ENCODE measurements around the gene BTRC. TPM values are rescaled to one million over a fixed set of nuclear protein-coding genes. Genes with fewer than 3 reads are reported as not detected.
A peak's percentile ranks its signal among the peaks of the same experiment; 100 is the strongest.
"Not testable (repeated sequence)": the region's sequence is repeated elsewhere in the genome, so short reads cannot be mapped to it uniquely, and the experiment has no call there.

BTRC gene
- total RNA-seq, 1 donor from 2014 or later, result 38.4 TPM

DNA sequence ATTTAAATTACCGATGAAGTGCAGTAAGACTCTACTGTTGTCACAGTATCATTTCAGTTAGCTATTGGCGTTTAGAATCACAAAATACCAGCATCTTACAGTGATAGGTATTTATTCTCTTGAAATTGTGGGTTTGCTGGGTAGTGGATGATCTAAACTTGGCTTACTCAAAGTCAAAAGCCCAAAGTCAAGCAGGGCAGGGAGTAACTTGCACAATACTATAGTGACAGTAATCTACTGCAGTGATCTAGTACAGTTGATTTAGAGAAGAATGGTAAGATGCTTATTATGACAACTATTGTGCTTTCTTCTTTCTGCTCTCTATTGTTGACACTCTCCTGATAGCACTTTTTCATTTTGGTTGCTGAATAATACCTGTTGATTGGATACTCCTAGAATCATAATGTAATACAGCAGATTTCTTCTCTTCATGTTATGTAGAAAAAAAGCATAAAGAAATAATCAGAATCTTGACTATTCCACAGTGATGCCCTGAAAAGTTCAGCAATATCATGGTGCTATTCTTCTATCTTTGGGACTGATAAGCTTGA, 10.0 kb downstream of the BTRC start:
- H3K27me3 Mint-ChIP-seq (ENCODE audit: low read depth), result no peaks in the 10 kb centered on the region
- TF ChIP-seq, protein P1, sequence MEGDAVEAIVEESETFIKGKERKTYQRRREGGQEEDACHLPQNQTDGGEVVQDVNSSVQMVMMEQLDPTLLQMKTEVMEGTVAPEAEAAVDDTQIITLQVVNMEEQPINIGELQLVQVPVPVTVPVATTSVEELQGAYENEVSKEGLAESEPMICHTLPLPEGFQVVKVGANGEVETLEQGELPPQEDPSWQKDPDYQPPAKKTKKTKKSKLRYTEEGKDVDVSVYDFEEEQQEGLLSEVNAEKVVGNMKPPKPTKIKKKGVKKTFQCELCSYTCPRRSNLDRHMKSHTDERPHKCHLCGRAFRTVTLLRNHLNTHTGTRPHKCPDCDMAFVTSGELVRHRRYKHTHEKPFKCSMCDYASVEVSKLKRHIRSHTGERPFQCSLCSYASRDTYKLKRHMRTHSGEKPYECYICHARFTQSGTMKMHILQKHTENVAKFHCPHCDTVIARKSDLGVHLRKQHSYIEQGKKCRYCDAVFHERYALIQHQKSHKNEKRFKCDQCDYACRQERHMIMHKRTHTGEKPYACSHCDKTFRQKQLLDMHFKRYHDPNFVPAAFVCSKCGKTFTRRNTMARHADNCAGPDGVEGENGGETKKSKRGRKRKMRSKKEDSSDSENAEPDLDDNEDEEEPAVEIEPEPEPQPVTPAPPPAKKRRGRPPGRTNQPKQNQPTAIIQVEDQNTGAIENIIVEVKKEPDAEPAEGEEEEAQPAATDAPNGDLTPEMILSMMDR (IDR thresholded peaks at IDR 0.05; ENCODE audit: unreplicated experiment), result no peak
- H3K27ac Mint-ChIP-seq, result peak overlapping the region; percentile 41
- H3K9me3 Mint-ChIP-seq, result no peaks in the 10 kb centered on the region
- H3K4me1 Mint-ChIP-seq, result peaks cover 10% of the 10 kb centered on the region
- no peak for DNase-seq (ENCODE audit: low spot score in 2 of 2, unreplicated experiment in 2 of 2)
- peaks cover 9% of the 10 kb centered on the region for H3K36me3 Mint-ChIP-seq
- no peak overlapping the region for H3K4me3 Mint-ChIP-seq

DNA sequence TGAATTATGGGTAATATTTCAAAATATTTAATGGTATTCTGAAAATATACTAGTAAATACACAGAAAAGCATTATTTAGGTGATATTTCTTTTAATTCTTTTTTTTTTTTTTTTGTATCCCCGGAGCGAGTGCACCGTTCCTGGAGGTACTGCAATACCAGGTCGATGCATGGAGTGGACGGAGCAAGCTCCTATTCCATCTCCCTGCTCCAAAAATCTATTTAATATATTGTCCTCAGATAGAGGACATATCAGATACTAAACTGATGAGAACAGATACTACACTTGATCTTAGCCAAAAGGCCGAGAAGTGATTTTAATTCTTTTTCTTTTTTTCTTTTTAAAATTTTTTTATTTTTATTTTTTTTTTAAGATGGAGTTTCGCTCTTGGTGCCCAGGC, 10.8 kb downstream of the BTRC start:
- TF ChIP-seq, protein P1 (IDR thresholded peaks at IDR 0.05; ENCODE audit: unreplicated experiment), result no peak
- no peaks in the 10 kb centered on the region for H3K27me3 Mint-ChIP-seq (ENCODE audit: low read depth)
- peaks cover 16% of the 10 kb centered on the region for H3K36me3 Mint-ChIP-seq
- no peak for DNase-seq (ENCODE audit: low spot score in 2 of 2, unreplicated experiment in 2 of 2)
- H3K4me1 Mint-ChIP-seq, result peaks cover 10% of the 10 kb centered on the region
- H3K4me3 Mint-ChIP-seq, result no peak overlapping the region
- no peak overlapping the region for H3K27ac Mint-ChIP-seq
- no peaks in the 10 kb centered on the region for H3K9me3 Mint-ChIP-seq

DNA sequence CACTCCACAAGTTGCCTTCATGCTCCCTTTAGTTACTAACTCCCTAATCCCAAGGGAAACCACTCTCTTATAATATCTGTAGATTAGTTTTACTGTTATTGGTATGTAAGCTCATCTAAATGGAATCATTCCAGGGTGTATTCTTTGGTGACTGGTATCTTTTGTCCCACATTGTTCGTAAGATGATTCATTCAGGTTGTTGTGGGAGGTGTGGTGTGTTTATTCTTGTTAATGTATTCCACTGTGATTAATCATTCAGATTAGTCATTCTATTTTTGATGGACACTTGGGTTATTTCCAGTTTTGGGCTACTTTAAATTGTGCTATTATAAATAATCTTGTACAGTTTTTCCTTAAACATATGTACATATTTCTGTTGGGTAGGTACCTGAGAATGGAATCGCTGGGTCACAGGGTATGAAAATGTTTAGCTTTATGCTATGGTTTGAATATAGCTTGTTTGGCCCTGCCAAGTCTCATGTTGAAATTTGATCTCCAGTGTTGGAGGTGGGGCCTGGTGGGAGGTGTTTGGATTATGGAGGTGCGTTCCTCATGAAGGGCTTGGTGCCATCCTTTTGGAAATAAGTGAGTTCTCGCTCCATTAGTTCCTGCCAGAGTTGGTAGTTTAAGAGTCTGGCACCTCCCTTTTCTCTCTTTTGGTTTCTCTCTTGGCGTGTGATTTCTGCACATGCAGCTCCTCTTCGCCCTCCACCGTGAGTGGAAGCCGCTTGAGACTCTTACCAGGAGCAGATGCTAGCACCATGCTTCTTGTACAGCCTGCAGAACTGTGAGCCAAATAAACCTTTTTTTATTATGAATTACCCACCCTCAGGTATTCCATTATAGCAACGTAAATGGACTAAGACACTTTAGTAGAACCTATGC, 13.8 kb downstream of the BTRC start:
- TF ChIP-seq, protein P1 (IDR thresholded peaks at IDR 0.05; ENCODE audit: unreplicated experiment), result no peak
- Mint-ChIP-seq H3K4me1 (peaks cover 10% of the 10 kb centered on the region), H3K27ac (no peak overlapping the region), H3K9me3 (no peaks in the 10 kb centered on the region), H3K36me3 (peaks cover 26% of the 10 kb centered on the region), H3K27me3 (ENCODE audit: low read depth) (no peaks in the 10 kb centered on the region), H3K4me3 (no peak overlapping the region)
- no peak for DNase-seq (ENCODE audit: low spot score in 2 of 2, unreplicated experiment in 2 of 2)

DNA sequence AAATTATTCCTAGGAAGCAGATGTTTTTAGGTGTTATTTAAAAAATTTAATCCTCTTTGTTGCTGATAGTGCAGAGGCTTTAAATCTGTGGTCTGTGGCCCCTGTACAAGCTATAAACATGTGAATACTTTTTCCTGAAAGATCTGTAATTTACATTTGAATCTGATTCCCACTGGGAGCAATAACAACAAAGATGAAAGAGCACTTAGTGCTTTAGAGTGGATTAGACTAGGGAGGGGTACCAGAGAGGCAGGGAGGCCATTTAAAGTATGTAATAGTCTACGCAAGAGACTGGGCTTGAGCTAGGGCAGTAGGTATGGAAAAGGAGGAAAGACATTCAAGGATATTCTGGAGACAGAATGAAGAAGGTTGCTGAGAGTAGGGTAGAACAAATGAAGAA, 19.1 kb downstream of the BTRC start:
- Mint-ChIP-seq H3K9me3 (no peaks in the 10 kb centered on the region), H3K4me1 (peaks cover 3% of the 10 kb centered on the region), H3K36me3 (peaks cover 39% of the 10 kb centered on the region), H3K27me3 (ENCODE audit: low read depth) (no peaks in the 10 kb centered on the region), H3K4me3 (no peak overlapping the region), H3K27ac (no peak overlapping the region)
- TF ChIP-seq, protein P1 (IDR thresholded peaks at IDR 0.05; ENCODE audit: unreplicated experiment), result no peak
- no peak for DNase-seq (ENCODE audit: low spot score in 2 of 2, unreplicated experiment in 2 of 2)

DNA sequence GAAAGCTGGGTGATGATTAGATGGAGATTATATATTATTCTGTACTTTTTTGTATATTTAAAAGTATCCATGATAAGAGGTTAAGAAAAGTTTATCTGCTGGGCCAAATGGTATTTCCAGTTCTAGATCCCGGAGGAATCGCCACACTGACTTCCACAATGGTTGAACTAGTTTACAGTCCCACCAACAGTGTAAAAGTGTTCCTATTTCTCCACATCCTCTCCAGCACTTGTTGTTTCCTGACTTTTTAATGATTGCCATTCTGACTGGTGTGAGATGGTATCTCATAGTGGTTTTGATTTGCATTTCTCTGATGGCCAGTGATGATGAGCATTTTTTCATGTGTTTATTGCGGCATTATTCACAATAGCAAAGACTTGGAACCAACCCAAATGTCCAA, 20.0 kb downstream of the BTRC start:
- H3K4me3 Mint-ChIP-seq; H3K4me1 Mint-ChIP-seq; H3K9me3 Mint-ChIP-seq; H3K27ac Mint-ChIP-seq; H3K27me3 Mint-ChIP-seq (ENCODE audit: low read depth); DNase-seq (ENCODE audit: low spot score in 2 of 2, unreplicated experiment in 2 of 2): not testable (repeated sequence)
- H3K36me3 Mint-ChIP-seq, result peaks cover 35% of the 10 kb centered on the region

DNA sequence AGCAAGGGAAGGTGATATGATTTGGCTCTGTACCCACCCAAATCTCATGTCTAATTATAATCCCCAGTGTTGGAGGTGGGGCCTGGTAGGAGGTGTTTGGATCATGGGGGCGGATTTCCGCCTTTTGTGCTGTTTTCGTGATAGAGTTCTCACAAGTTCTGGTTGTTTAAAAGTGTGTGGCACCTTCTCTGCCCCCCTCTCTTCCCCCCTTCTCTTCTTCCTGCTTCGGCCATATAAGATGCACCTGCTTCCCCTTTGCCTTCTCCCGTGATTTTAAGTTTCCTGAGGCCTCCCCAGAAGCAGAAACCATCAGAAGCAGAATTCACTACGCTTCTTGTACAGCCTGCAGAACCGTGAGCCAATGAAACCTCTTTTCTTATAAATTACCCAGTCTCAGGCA, 21.1 kb downstream of the BTRC start:
- Mint-ChIP-seq H3K36me3 (peaks cover 25% of the 10 kb centered on the region), H3K9me3 (no peaks in the 10 kb centered on the region), H3K27me3 (ENCODE audit: low read depth) (no peaks in the 10 kb centered on the region), H3K4me1 (peaks cover 13% of the 10 kb centered on the region), H3K27ac (no peak overlapping the region), H3K4me3 (no peak overlapping the region)
- TF ChIP-seq, protein P1 (IDR thresholded peaks at IDR 0.05; ENCODE audit: unreplicated experiment), result no peak
- DNase-seq (ENCODE audit: low spot score in 2 of 2, unreplicated experiment in 2 of 2), result no peak

Measured in mesothelial cell of epicardium (in vitro differentiated cells).